H1 (cell line): ENCODE measurements around the gene CCDC107. TPM values are rescaled to one million over a fixed set of nuclear protein-coding genes. Genes with fewer than 3 reads are reported as not detected.

Experiments
- CTCF ChIA-PET: fragments of 300-600 bp; sonication (Branson Sonifier 250); formaldehyde crosslinking; loops from one replicate; lab custom pipeline; 2021; ENCODE audit not compliant: partially characterized antibody; lab: Charles Lee
- POLR2A ChIA-PET: fragments of 300-600 bp; sonication (Branson Sonifier 250); formaldehyde crosslinking; loops from one replicate; lab custom pipeline; 2021; ENCODE audit warnings: inconsistent platforms; ENCODE audit not compliant: partially characterized antibody; lab: Charles Lee
- DNase-seq, 2 experiments: peaks; one replicate each; pipeline versions ENCODE4 v3.0.0 to v3.0.0-alpha.2; 2010 to 2022; ENCODE audit warnings: low spot score in 2 of 2, low read depth in 1 of 2, mixed read lengths in 1 of 2
- FAIRE-seq: peaks from 2 replicates; lab custom pipeline; 2011; peaks lifted over from hg19 to GRCh38; lab: Jason Lieb, UNC
- H2AFZ ChIP-seq: 2 replicates; pipeline ENCODE4 v1.8.1; 2012; ENCODE audit warnings: low read length, inconsistent platforms
- H2AK5ac ChIP-seq: 2 replicates; pipeline ENCODE4 v1.6.1; 2013; ENCODE audit warnings: low read depth, low read length
- H2BK120ac ChIP-seq: replicated peaks from 2 replicates; pipeline ENCODE3; 2013; ENCODE audit warnings: low read depth, low read length, inconsistent platforms
- H2BK12ac ChIP-seq: 2 replicates; pipeline ENCODE4 v1.6.1; 2013; ENCODE audit warnings: low read depth, low read length
- H2BK15ac ChIP-seq: 2 replicates; pipeline ENCODE4 v1.6.1; 2013; ENCODE audit warnings: low read length
- H2BK20ac ChIP-seq: 2 replicates; pipeline ENCODE4 v1.6.1; 2013; ENCODE audit warnings: low read length
- H2BK5ac ChIP-seq: 2 replicates; pipeline ENCODE4 v1.6.1; 2013; ENCODE audit warnings: low read depth, low read length
- H3K14ac ChIP-seq: 2 replicates; pipeline ENCODE4 v1.6.1; 2013; ENCODE audit warnings: inconsistent platforms; ENCODE audit not compliant: insufficient read length
- H3K18ac ChIP-seq: 2 replicates; pipeline ENCODE4 v1.6.1; 2013; ENCODE audit warnings: low read length; ENCODE audit errors: extremely low read depth
- H3K23ac ChIP-seq: 2 replicates; pipeline ENCODE4 v1.6.1; 2013; ENCODE audit warnings: inconsistent platforms; ENCODE audit not compliant: insufficient read length
- H3K23me2 ChIP-seq: 2 replicates; pipeline ENCODE4 v1.6.1; 2013; ENCODE audit warnings: low read depth, low read length
- H3K27ac ChIP-seq: 2 replicates; pipeline ENCODE4 v1.6.1; 2011; ENCODE audit warnings: low read depth, low read length, inconsistent platforms
- H3K27me3 ChIP-seq, 4 experiments: replicated peaks in 1 of 4; 1 replicate in 1 of 4; 2 replicates in 3 of 4; pipeline versions ENCODE4 v1.6.1 to v1.8.1; 2011 to 2013; ENCODE audit warnings: low read length in 3 of 4, mild to moderate bottlenecking in 3 of 4, inconsistent platforms in 2 of 4, mixed read lengths in 2 of 4, moderate library complexity in 1 of 4; ENCODE audit not compliant: control insufficient read depth in 3 of 4, insufficient read depth in 3 of 4; ENCODE audit errors: extremely low read depth in 1 of 4
- H3K36me3 ChIP-seq, 4 experiments: 2 replicates each; pipeline versions ENCODE4 v1.6.1 to v1.8.1; 2011 to 2013; ENCODE audit warnings: mild to moderate bottlenecking in 4 of 4, low read length in 3 of 4, moderate library complexity in 2 of 4, control low read depth in 1 of 4, inconsistent platforms in 1 of 4; ENCODE audit not compliant: insufficient read depth in 4 of 4, control insufficient read depth in 2 of 4
- H3K4ac ChIP-seq: replicated peaks from 2 replicates; pipeline ENCODE3; 2013; ENCODE audit warnings: low read length, low read depth, mixed read lengths, inconsistent platforms; ENCODE audit not compliant: insufficient read length
- H3K4me1 ChIP-seq, 4 experiments: replicated peaks in 1 of 4; 1 replicate in 1 of 4; 2 replicates in 3 of 4; pipeline versions ENCODE4 v1.6.1 to v1.8.1; 2011 to 2013; ENCODE audit warnings: low read length in 3 of 4, inconsistent platforms in 2 of 4, mixed read lengths in 1 of 4; ENCODE audit not compliant: insufficient read depth in 4 of 4, control insufficient read depth in 3 of 4
- H3K4me2 ChIP-seq, 2 experiments: 2 replicates each; pipeline versions ENCODE4 v1.6.1 to v1.8.1; 2011 to 2013; ENCODE audit warnings: low read depth in 2 of 2, low read length in 2 of 2, control low read depth in 1 of 2, inconsistent platforms in 1 of 2, mild to moderate bottlenecking in 1 of 2; ENCODE audit not compliant: insufficient read depth in 1 of 2
- H3K4me3 ChIP-seq, 4 experiments: fragments of 200-600, 300-600 bp in 1 of 4; sonication (generic), shearing (Covaris generic), sonication (Bioruptor Twin) in 1 of 4; 2 replicates each; pipeline versions ENCODE4 v1.5.1 to v1.8.1; 2011 to 2016; ENCODE audit warnings: low read length in 4 of 4, low read depth in 3 of 4, control low read depth in 2 of 4, inconsistent platforms in 2 of 4, mild to moderate bottlenecking in 2 of 4, mixed read lengths in 1 of 4, moderate library complexity in 1 of 4; ENCODE audit not compliant: insufficient read depth in 2 of 4; ENCODE audit errors: extremely low read depth in 1 of 4
- H3K56ac ChIP-seq: replicated peaks from 2 replicates; pipeline ENCODE3; 2013; ENCODE audit warnings: low read depth, mild to moderate bottlenecking, mixed read lengths, low read length, inconsistent platforms; ENCODE audit not compliant: insufficient read length
- H3K79me1 ChIP-seq: 2 replicates; pipeline ENCODE4 v1.6.1; 2013; ENCODE audit warnings: low read depth, low read length, control low read depth
- H3K79me2 ChIP-seq, 2 experiments: 2 replicates each; pipeline versions ENCODE4 v1.6.1 to v1.8.1; 2012 to 2013; ENCODE audit warnings: low read length in 2 of 2, mild to moderate bottlenecking in 2 of 2, inconsistent platforms in 1 of 2; ENCODE audit not compliant: insufficient read depth in 2 of 2, control insufficient read depth in 1 of 2
- H3K9ac ChIP-seq, 4 experiments: replicated peaks in 1 of 4; 1 replicate in 1 of 4; 2 replicates in 3 of 4; pipeline versions ENCODE4 v1.6.1 to v1.8.1; 2011 to 2013; ENCODE audit warnings: low read depth in 3 of 4, low read length in 3 of 4, control low read depth in 2 of 4, mild to moderate bottlenecking in 2 of 4, moderate library complexity in 2 of 4, inconsistent platforms in 1 of 4; ENCODE audit errors: extremely low read depth in 1 of 4
- H3K9me3 ChIP-seq, 2 experiments: 2 replicates each; pipeline versions ENCODE4 v1.6.1 to v1.8.1; 2012 to 2013; ENCODE audit warnings: mild to moderate bottlenecking in 2 of 2, moderate library complexity in 2 of 2, control low read depth in 1 of 2, inconsistent platforms in 1 of 2, low read depth in 1 of 2, low read length in 1 of 2, mixed read lengths in 1 of 2; ENCODE audit not compliant: insufficient read depth in 2 of 2
- H4K20me1 ChIP-seq, 2 experiments: replicated peaks in 1 of 2; 2 replicates each; pipeline versions ENCODE3 to v1.8.1; 2011 to 2013; ENCODE audit warnings: inconsistent platforms in 2 of 2, low read length in 2 of 2, mild to moderate bottlenecking in 1 of 2; ENCODE audit not compliant: insufficient read depth in 2 of 2, control insufficient read depth in 1 of 2
- H4K5ac ChIP-seq: 2 replicates; pipeline ENCODE4 v1.6.1; 2013; ENCODE audit warnings: low read length, low read depth, mixed read lengths, inconsistent platforms; ENCODE audit not compliant: insufficient read length
- H4K8ac ChIP-seq: 2 replicates; pipeline ENCODE4 v1.8.0; 2013; ENCODE audit warnings: mild to moderate bottlenecking, moderate library complexity, low read length, inconsistent platforms; ENCODE audit not compliant: insufficient read depth; ENCODE audit errors: extremely low read depth
- H4K91ac ChIP-seq: replicated peaks from 2 replicates; pipeline ENCODE3; 2013; ENCODE audit warnings: low read length, mixed read lengths, inconsistent platforms; ENCODE audit not compliant: insufficient read length
- BRCA1 ChIP-seq: IDR thresholded peaks from 2 replicates; pipeline ENCODE4 v1.6.1; 2012; ENCODE audit warnings: low read depth, low read length, improper control_type of control experiment
- CHD2 ChIP-seq: IDR thresholded peaks from 2 replicates; pipeline ENCODE4 v1.6.1; 2012; ENCODE audit warnings: low read length, improper control_type of control experiment
- FOSL1 ChIP-seq: IDR thresholded peaks from 2 replicates; pipeline ENCODE4 v1.6.1; 2011; ENCODE audit warnings: mild to moderate bottlenecking, low read depth, low read length, moderate library complexity; ENCODE audit not compliant: insufficient read depth
- KDM4A ChIP-seq: IDR thresholded peaks from one replicate; pipeline ENCODE4 v1.7.1; 2012; ENCODE audit warnings: low read depth, mild to moderate bottlenecking, moderate library complexity, low read length, inconsistent platforms; ENCODE audit not compliant: severe bottlenecking
- KDM5A ChIP-seq: fragments of 200-600 bp; IDR thresholded peaks from 2 replicates; pipeline ENCODE4 v1.7.1; 2012; ENCODE audit warnings: mild to moderate bottlenecking, low read length, inconsistent platforms, mixed read lengths
- NANOG ChIP-seq: IDR thresholded peaks from 2 replicates; pipeline ENCODE4 v1.6.1; 2011; ENCODE audit warnings: low read length, low read depth, mild to moderate bottlenecking, inconsistent platforms; ENCODE audit not compliant: insufficient read depth, poor library complexity, severe bottlenecking
- POLR2AphosphoS5 ChIP-seq: IDR thresholded peaks from 2 replicates; pipeline ENCODE4 v1.6.1; 2011; ENCODE audit warnings: low read depth, low read length
- SIX5 ChIP-seq: IDR thresholded peaks from 2 replicates; pipeline ENCODE4 v1.6.1; 2011; ENCODE audit warnings: mild to moderate bottlenecking, low read depth, low read length
- SP4 ChIP-seq: IDR thresholded peaks from 2 replicates; pipeline ENCODE4 v1.6.1; 2012; ENCODE audit warnings: low read length, inconsistent platforms
- WGBS, 2 experiments: shearing (Covaris generic) in 1 of 2; methylation state at CpG; one replicate each; pipeline versions ENCODE4 v1.1.6 to v1.1.7; 2013 to 2015; ENCODE audit warnings: low lambda C conversion rate in 2 of 2, mixed read lengths in 2 of 2, inconsistent platforms in 1 of 2, low coverage in 1 of 2, missing lambda C conversion rate in 1 of 2; ENCODE audit not compliant: insufficient replicate concordance in 2 of 2, insufficient coverage in 1 of 2, insufficient read length in 1 of 2; ENCODE audit errors: extremely low coverage in 1 of 2, missing lambda C conversion rate in 1 of 2; 5-methylcytosine and 5-hydroxymethylcytosine counted together
- polyA plus RNA-seq, 7 experiments: library from polyadenylated mRNA; depleted of rRNA in 3 of 7; stranded (reverse) in 5 of 7; unstranded in 2 of 7; fragments of >200 nt in 5 of 7; fragments of 200-250 nt in 2 of 7; gene quantifications; 1 replicate in 5 of 7; 2 replicates in 1 of 7; 4 replicates in 1 of 7; pipeline versions ENCODE4 v1.2.1 to v1.2.3, GENCODE V29; 2011 to 2013; ENCODE audit warnings: missing spikeins in 2 of 7, mixed read lengths in 2 of 7
- total RNA-seq: library from RNA; stranded (reverse); fragmentation: NEBNext Ultra II Directional; extraction: Animal tissue kit (Norgen Biotek cat#: 25700); gene quantifications from 2 replicates; pipeline ENCODE4 v1.2.1, GENCODE V29; 2021
- TF ChIP-seq, protein P1 (sequence below): IDR thresholded peaks from 2 replicates; pipeline ENCODE4 v1.6.1; 2011; ENCODE audit warnings: low read depth, mild to moderate bottlenecking, low read length; ENCODE audit not compliant: insufficient read depth

The CCDC107 gene
- total and polyA plus RNA-seq, 2 of the 8 experiments (the other 6 are each of a cell fraction or from before 2014, with no cell fraction given) = 8.2 to 9.0 TPM

- Histone ChIP-seq H2BK12ac (no peak overlapping the region), H4K5ac (no peak overlapping the region), H3K9ac (no peak overlapping the region), H2BK120ac (no peak overlapping the region), H3K4me2 (no peak overlapping the region), H3K79me1 (no peaks in the 10 kb centered on the region), H2AK5ac (no peak overlapping the region), H2BK20ac (no peak overlapping the region), H3K23me2 (peaks cover 2% of the 10 kb centered on the region; the same call in 1 of the 2 replicates), H4K20me1 (no peaks in the 10 kb centered on the region), H3K27me3 (peaks cover 0 to 3% (median 0%) of the 10 kb centered on the region in 4 experiments; a peak in 4 of 7 replicates), H3K36me3 (no peaks in the 10 kb centered on the region), H3K4me1 (peaks cover 0 to 3% (median under 1%) of the 10 kb centered on the region in 4 experiments; a peak in 5 of 7 replicates), H4K8ac (no peak overlapping the region), H3K56ac (no peak overlapping the region), H2AFZ (no peak overlapping the region), H2BK15ac (no peak overlapping the region), H4K91ac (no peak overlapping the region), H3K9me3 (no peaks in the 10 kb centered on the region), H3K4ac (no peak overlapping the region), H2BK5ac (no peak overlapping the region), H3K23ac (no peak overlapping the region), H3K27ac (no peak overlapping the region), H3K79me2 (no peaks in the 10 kb centered on the region), H3K18ac (no peak overlapping the region), H3K14ac (no peak overlapping the region), H3K4me3 (no peak overlapping the region)
- ChIA-PET CTCF (interaction anchor here (0.6 to 14.6 kb wide), 15 partner anchors 9 to 659 kb away, joined by 3 to 170 read pairs (median 3); partner anchors contain the start of genes CCDC107, CREB3, RMRP and TLN1), POLR2A (interaction anchor here (1.1 to 2.0 kb wide), 4 partner anchors 10 to 22 kb away, joined by 3 to 6 read pairs (median 3); partner anchors contain the start of genes CCDC107 and RMRP)
- 80% methylated on average over 6 of the region's 6 CpGs; no CpG with 5 or more reads in 1 of the 2 experiments for WGBS, 2 experiments
- DNase-seq (no peak), FAIRE-seq (no peak)
- no peak for TF ChIP-seq KDM5A
- no peak for TF ChIP-seq BRCA1
- no peak for TF ChIP-seq CHD2
- no peak for TF ChIP-seq NANOG
- TF ChIP-seq SP4 = no peak
- TF ChIP-seq KDM4A = no peak
- TF ChIP-seq, protein P1, sequence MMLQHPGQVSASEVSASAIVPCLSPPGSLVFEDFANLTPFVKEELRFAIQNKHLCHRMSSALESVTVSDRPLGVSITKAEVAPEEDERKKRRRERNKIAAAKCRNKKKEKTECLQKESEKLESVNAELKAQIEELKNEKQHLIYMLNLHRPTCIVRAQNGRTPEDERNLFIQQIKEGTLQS = no peak
- TF ChIP-seq FOSL1 = no peak
- no peak for TF ChIP-seq SIX5
- TF ChIP-seq POLR2AphosphoS5 = no peak
Measured at GRCh38 chr9:35669331-35670145, 11.4 kb downstream of the CCDC107 start.
